BLaER1 treated with 17β-estradiol and CSF1 and Interleukin-3, amounts not matched to agents 10 nM and 100 nM (cell line): ENCODE data around the gene TRAF3IP1.
A peak's percentile ranks its signal among the peaks of the same experiment; 100 is the strongest.

ENCODE experiments used
- H3K27ac ChIP-seq, 11 experiments: shearing (Covaris generic); formaldehyde crosslinking; 2 replicates each; pipeline ENCODE4 v1.8.1; 2022
- H3K27me3 ChIP-seq, 11 experiments: shearing (Covaris generic); formaldehyde crosslinking; 2 replicates each; pipeline ENCODE4 v1.8.1; 2022
- H3K36me3 ChIP-seq, 11 experiments: shearing (Covaris generic); formaldehyde crosslinking; 2 replicates each; pipeline ENCODE4 v1.8.1; 2022
- H3K4me1 ChIP-seq, 10 experiments: shearing (Covaris generic); formaldehyde crosslinking; 2 replicates each; pipeline ENCODE4 v1.8.1; 2022
- H3K4me2 ChIP-seq, 11 experiments: shearing (Covaris generic); formaldehyde crosslinking; 2 replicates each; pipeline ENCODE4 v1.8.1; 2022
- H3K4me3 ChIP-seq, 10 experiments: shearing (Covaris generic); formaldehyde crosslinking; 2 replicates each; pipeline ENCODE4 v1.8.1; 2022
- H3K9ac ChIP-seq, 11 experiments: shearing (Covaris generic); formaldehyde crosslinking; 2 replicates each; pipeline ENCODE4 v1.8.1; 2022
- H3K9me3 ChIP-seq, 11 experiments: shearing (Covaris generic); formaldehyde crosslinking; replicated peaks in 1 of 11; 2 replicates each; pipeline ENCODE4 v1.8.1; 2022
- H4K20me1 ChIP-seq, 11 experiments: shearing (Covaris generic); formaldehyde crosslinking; 2 replicates each; pipeline ENCODE4 v1.8.1; 2022
- Cebpa-rat ChIP-seq, 11 experiments: shearing (Covaris generic); IDR thresholded peaks; 2 replicates each; pipeline ENCODE4 v1.8.1; 2022

Gene TRAF3IP1

GRCh38 chr2:238423561-238424312, 103.4 kb downstream of the TRAF3IP1 start:
- Histone ChIP-seq H3K36me3 (peaks cover 0 to 7% (median 4%) of the 10 kb centered on the region in 11 experiments; a peak in 14 of 22 replicates), H3K27ac (no peak overlapping the region), H3K4me3 (no peak overlapping the region), H4K20me1 (peaks cover 0 to 6% (median 0%) of the 10 kb centered on the region in 11 experiments; a peak in 5 of 22 replicates), H3K27me3 (no peaks in the 10 kb centered on the region), H3K9me3 (peaks cover 0 to 7% (median 4%) of the 10 kb centered on the region in 11 experiments; a peak in 12 of 22 replicates), H3K4me2 (0 out of 22 replicates have a peak overlapping the region, but pooled peaks of 2 of the 11 experiments have one; percentile 0 to 3), H3K4me1 (peaks cover 20 to 50% (median 30%) of the 10 kb centered on the region in 10 experiments), H3K9ac (peak overlapping the region in 1 of 11 experiments; percentile 35; a peak in 2 of 22 replicates)
- no peak for TF ChIP-seq Cebpa-rat (IDR thresholded peaks at IDR 0.05)

- H3K4me2 ChIP-seq, result 0 out of 22 replicates have a peak overlapping the region, but pooled peaks of 3 of the 11 experiments have one; percentile 91 to 97 (median 94)
Measured at GRCh38 chr2:238424313-238424700, 104.0 kb downstream of the TRAF3IP1 start.

GRCh38 chr2:238425505-238425978, 105.2 kb downstream of the TRAF3IP1 start:
- peaks cover 6 to 25% (median 18%) of the 10 kb centered on the region in 11 experiments; a peak in 18 of 22 replicates for H3K36me3 ChIP-seq
- H3K9me3 ChIP-seq, result peaks cover 0 to 25% (median 22%) of the 10 kb centered on the region in 11 experiments; a peak in 18 of 22 replicates
- H3K27me3 ChIP-seq, result no peaks in the 10 kb centered on the region
- H3K4me2 ChIP-seq, result peak overlapping the region; percentile 80 to 97 (median 91)
- peak overlapping the region in 7 of 11 experiments; percentile 91 to 98 (median 94); a peak in 13 of 22 replicates for H3K9ac ChIP-seq
- peaks cover 21 to 50% (median 31%) of the 10 kb centered on the region in 10 experiments for H3K4me1 ChIP-seq
- H3K27ac ChIP-seq, result peak overlapping the region in 6 of 11 experiments; percentile 93 to 99 (median 98); a peak in 10 of 22 replicates
- peak overlapping the region; percentile 76 to 94 (median 88); a peak in 17 of 20 replicates for H3K4me3 ChIP-seq
- peaks cover 0 to 7% (median 0%) of the 10 kb centered on the region in 11 experiments; a peak in 7 of 22 replicates for H4K20me1 ChIP-seq
- no peak for TF ChIP-seq Cebpa-rat (IDR thresholded peaks at IDR 0.05)

More at GRCh38 chr2:238424313-238424700, 104.0 kb downstream of the TRAF3IP1 start:
- Histone ChIP-seq H3K9ac (no peak overlapping the region; a peak in 1 of 22 replicates), H3K9me3 (peaks cover 0 to 13% (median 10%) of the 10 kb centered on the region in 11 experiments; a peak in 16 of 22 replicates), H3K27me3 (no peaks in the 10 kb centered on the region), H4K20me1 (peaks cover 0 to 7% (median 0%) of the 10 kb centered on the region in 11 experiments; a peak in 5 of 22 replicates), H3K36me3 (peaks cover 0 to 12% (median 9%) of the 10 kb centered on the region in 11 experiments; a peak in 14 of 22 replicates), H3K27ac (no peak overlapping the region), H3K4me3 (no peak overlapping the region), H3K4me1 (peaks cover 21 to 50% (median 31%) of the 10 kb centered on the region in 10 experiments)
- TF ChIP-seq Cebpa-rat (IDR thresholded peaks at IDR 0.05), result no peak

GRCh38 chr2:238425979-238426567, 105.8 kb downstream of the TRAF3IP1 start:
- Histone ChIP-seq H3K9me3 (peaks cover 0 to 30% (median 27%) of the 10 kb centered on the region in 11 experiments; a peak in 18 of 22 replicates), H3K27me3 (no peaks in the 10 kb centered on the region), H3K27ac (peak overlapping the region; percentile 81 to 99 (median 95)), H3K4me1 (peaks cover 21 to 50% (median 30%) of the 10 kb centered on the region in 10 experiments), H3K9ac (peak overlapping the region; percentile 88 to 98 (median 92)), H3K4me2 (peak overlapping the region; percentile 80 to 97 (median 91)), H3K36me3 (peaks cover 11 to 30% (median 24%) of the 10 kb centered on the region in 11 experiments; a peak in 19 of 22 replicates), H3K4me3 (peak overlapping the region; percentile 76 to 94 (median 88)), H4K20me1 (peaks cover 0 to 12% (median 3%) of the 10 kb centered on the region in 11 experiments; a peak in 9 of 22 replicates)
- no peak for TF ChIP-seq Cebpa-rat (IDR thresholded peaks at IDR 0.05)

- Histone ChIP-seq H3K9ac (peak within 1 kb of the TSS; percentile 88 to 98 (median 92)), H3K4me1 (peaks cover 21 to 44% (median 29%) of the 10 kb centered on the region in 10 experiments), H3K4me2 (peak within 1 kb of the TSS; percentile 80 to 97 (median 91)), H4K20me1 (peaks cover 0 to 16% (median 6%) of the 10 kb centered on the region in 11 experiments; a peak in 13 of 22 replicates), H3K4me3 (peak within 1 kb of the TSS; percentile 76 to 94 (median 88)), H3K27ac (peak within 1 kb of the TSS; percentile 81 to 99 (median 95)), H3K9me3 (peaks cover 0 to 33% (median 30%) of the 10 kb centered on the region in 11 experiments; a peak in 18 of 22 replicates), H3K27me3 (no peaks in the 10 kb centered on the region), H3K36me3 (peaks cover 12 to 37% (median 28%) of the 10 kb centered on the region in 11 experiments; a peak in 20 of 22 replicates)
- TF ChIP-seq Cebpa-rat (IDR thresholded peaks at IDR 0.05), result no peak
Measured at GRCh38 chr2:238426568-238427434, 106.5 kb downstream of the TRAF3IP1 start, which contains the start of gene ASB1. Gene ASB1 (plus strand): TSS chr2:238426927. CDS start chr2:238427071, 144 bp downstream.

- peak overlapping the region; percentile 76 to 94 (median 88) for H3K4me3 ChIP-seq
- H3K36me3 ChIP-seq, result peaks cover 12 to 44% (median 33%) of the 10 kb centered on the region in 11 experiments; a peak in 20 of 22 replicates
- peak overlapping the region; percentile 88 to 98 (median 92) for H3K9ac ChIP-seq
- H3K4me1 ChIP-seq, result peaks cover 21 to 44% (median 29%) of the 10 kb centered on the region in 10 experiments
- TF ChIP-seq Cebpa-rat (IDR thresholded peaks at IDR 0.05), result no peak
- H3K9me3 ChIP-seq, result peaks cover 0 to 33% (median 30%) of the 10 kb centered on the region in 11 experiments; a peak in 18 of 22 replicates
- no peaks in the 10 kb centered on the region for H3K27me3 ChIP-seq
- H3K4me2 ChIP-seq, result peak overlapping the region; percentile 80 to 97 (median 91)
- peak overlapping the region; percentile 81 to 99 (median 95) for H3K27ac ChIP-seq
- H4K20me1 ChIP-seq, result peaks cover 3 to 22% (median 11%) of the 10 kb centered on the region in 11 experiments; a peak in 15 of 22 replicates
Measured at GRCh38 chr2:238427435-238428162, 107.3 kb downstream of the TRAF3IP1 start.

GRCh38 chr2:238428866-238429265, 108.5 kb downstream of the TRAF3IP1 start:
- H4K20me1 ChIP-seq, result peaks cover 3 to 34% (median 24%) of the 10 kb centered on the region in 11 experiments; a peak in 18 of 22 replicates
- H3K27me3 ChIP-seq, result no peaks in the 10 kb centered on the region
- H3K4me2 ChIP-seq, result peak overlapping the region in 9 of 11 experiments; percentile 84 to 97 (median 91); a peak in 16 of 22 replicates
- peaks cover 21 to 41% (median 27%) of the 10 kb centered on the region in 10 experiments for H3K4me1 ChIP-seq
- no peak for TF ChIP-seq Cebpa-rat (IDR thresholded peaks at IDR 0.05)
- H3K9ac ChIP-seq, result no peak overlapping the region
- peaks cover 0 to 33% (median 30%) of the 10 kb centered on the region in 11 experiments; a peak in 18 of 22 replicates for H3K9me3 ChIP-seq
- peaks cover 24 to 56% (median 41%) of the 10 kb centered on the region in 11 experiments for H3K36me3 ChIP-seq
- H3K4me3 ChIP-seq, result peak overlapping the region in 2 of 10 experiments; percentile 4 to 88; a peak in 1 of 20 replicates
- no peak overlapping the region for H3K27ac ChIP-seq
